Coronary artery (tissue), 2 donors: ENCODE data around the gene MTA1.

Source experiments
- DNase-seq: peaks from one replicate; pipeline ENCODE4 v3.0.0-alpha.2; 2017; ENCODE audit warnings: low spot score
- H3K27ac ChIP-seq, 2 donors: fragments of 200-600 bp; sonication (generic); one replicate each; pipeline ENCODE4 v1.5.1; 2016 to 2019
- H3K4me3 ChIP-seq: fragments of 200-600 bp; sonication (generic); 2 replicates; pipeline ENCODE4 v1.5.1; 2016; ENCODE audit warnings: mild to moderate bottlenecking, moderate library complexity
- CTCF ChIP-seq: fragments of 200-600 bp; sonication (generic); IDR thresholded peaks from one replicate; pipeline ENCODE4 v1.5.1; 2019; ENCODE audit warnings: antibody characterized with exemption

MTA1 gene

GRCh38 chr14:105415481-105416428 lies 3.9 kb upstream of the MTA1 start:
- Histone ChIP-seq H3K4me3 (peak overlapping the region; percentile 78), H3K27ac (peak overlapping the region in 1 of 2 donors; percentile 76)
- TF ChIP-seq CTCF = no peak
- DNase-seq = no peak

GRCh38 chr14:105416671-105417070 lies 3.0 kb upstream of the MTA1 start:
- Histone ChIP-seq H3K27ac (no peak overlapping the region), H3K4me3 (no peak overlapping the region)
- no peak for TF ChIP-seq CTCF
- DNase-seq = no peak

- DNase-seq = no peak
- no peak overlapping the region for H3K27ac ChIP-seq
- no peak for TF ChIP-seq CTCF
- H3K4me3 ChIP-seq = no peak overlapping the region
Measured at GRCh38 chr14:105417690-105418121, 1.9 kb upstream of the MTA1 start.

- peak; percentile 75 for DNase-seq
- peak overlapping the region; percentile 95 for H3K4me3 ChIP-seq
- H3K27ac ChIP-seq = no peak overlapping the region
- TF ChIP-seq CTCF = no peak
Measured at GRCh38 chr14:105418269-105419194, 1.1 kb upstream of the MTA1 start.

- DNase-seq = no peak
- no peak for TF ChIP-seq CTCF
- H3K4me3 ChIP-seq = peak overlapping the region; percentile 95
- peak overlapping the region; percentile 57 to 91 for H3K27ac ChIP-seq
Measured at GRCh38 chr14:105420101-105420973, 710 bp downstream of the MTA1 start.

- TF ChIP-seq CTCF = no peak
- peak overlapping the region; percentile 25 to 91 for H3K27ac ChIP-seq
- H3K4me3 ChIP-seq = peak overlapping the region; percentile 95
- DNase-seq = no peak
Measured at GRCh38 chr14:105420974-105421674, 1.5 kb downstream of the MTA1 start.
